ENCODE data around the gene PDZD2.

PDZD2 gene

GRCh38 chr5:31937703-31938102, 298.8 kb downstream of the PDZD2 start:
- Histone ChIP-seq H3K4me3 (ENCODE audit: low read depth in 1 of 2, low read length in 2 of 2) (no peak overlapping the region), H3K4me1 (ENCODE audit: control insufficient read depth in 1 of 2, insufficient read depth in 2 of 2, low read length in 2 of 2) (peaks cover 0 to 5% of the 10 kb centered on the region in 2 donors), H3K36me3 (ENCODE audit: control insufficient read depth in 1 of 2, insufficient read depth in 2 of 2, low read length in 2 of 2) (no peaks in the 10 kb centered on the region), H3K27me3 (ENCODE audit: low read depth, low read length) (no peaks in the 10 kb centered on the region), H3K9me3 (ENCODE audit: control insufficient read depth in 1 of 2, low read length in 2 of 2) (no peaks in the 10 kb centered on the region), H3K27ac (ENCODE audit: low read length) (no peak overlapping the region)

GRCh38 chr5:31939151-31939550, 300.2 kb downstream of the PDZD2 start:
- no peaks in the 10 kb centered on the region for H3K27me3 ChIP-seq (ENCODE audit: low read depth, low read length)
- H3K27ac ChIP-seq (ENCODE audit: low read length): no peak overlapping the region
- H3K4me1 ChIP-seq (ENCODE audit: control insufficient read depth in 1 of 2, insufficient read depth in 2 of 2, low read length in 2 of 2): peaks cover 0 to 5% of the 10 kb centered on the region in 2 donors
- H3K4me3 ChIP-seq (ENCODE audit: low read depth in 1 of 2, low read length in 2 of 2): no peak overlapping the region
- H3K36me3 ChIP-seq (ENCODE audit: control insufficient read depth in 1 of 2, insufficient read depth in 2 of 2, low read length in 2 of 2): no peaks in the 10 kb centered on the region
- no peaks in the 10 kb centered on the region for H3K9me3 ChIP-seq (ENCODE audit: control insufficient read depth in 1 of 2, low read length in 2 of 2)

GRCh38 chr5:31941151-31941755, 302.3 kb downstream of the PDZD2 start:
- Histone ChIP-seq H3K36me3 (ENCODE audit: control insufficient read depth in 1 of 2, insufficient read depth in 2 of 2, low read length in 2 of 2) (no peaks in the 10 kb centered on the region), H3K27me3 (ENCODE audit: low read depth, low read length) (no peaks in the 10 kb centered on the region), H3K4me1 (ENCODE audit: control insufficient read depth in 1 of 2, insufficient read depth in 2 of 2, low read length in 2 of 2) (no peaks in the 10 kb centered on the region), H3K4me3 (ENCODE audit: low read depth in 1 of 2, low read length in 2 of 2) (no peak overlapping the region), H3K27ac (ENCODE audit: low read length) (no peak overlapping the region), H3K9me3 (ENCODE audit: control insufficient read depth in 1 of 2, low read length in 2 of 2) (no peaks in the 10 kb centered on the region)

GRCh38 chr5:31942546-31942945, 303.6 kb downstream of the PDZD2 start:
- no peaks in the 10 kb centered on the region for H3K27me3 ChIP-seq (ENCODE audit: low read depth, low read length)
- H3K4me1 ChIP-seq (ENCODE audit: control insufficient read depth in 1 of 2, insufficient read depth in 2 of 2, low read length in 2 of 2): no peaks in the 10 kb centered on the region
- H3K4me3 ChIP-seq (ENCODE audit: low read depth in 1 of 2, low read length in 2 of 2): no peak overlapping the region
- H3K9me3 ChIP-seq (ENCODE audit: control insufficient read depth in 1 of 2, low read length in 2 of 2): no peaks in the 10 kb centered on the region
- no peaks in the 10 kb centered on the region for H3K36me3 ChIP-seq (ENCODE audit: control insufficient read depth in 1 of 2, insufficient read depth in 2 of 2, low read length in 2 of 2)
- H3K27ac ChIP-seq (ENCODE audit: low read length): no peak overlapping the region

GRCh38 chr5:31944684-31945445, 305.9 kb downstream of the PDZD2 start:
- Histone ChIP-seq H3K9me3 (ENCODE audit: control insufficient read depth in 1 of 2, low read length in 2 of 2) (no peaks in the 10 kb centered on the region), H3K4me1 (ENCODE audit: control insufficient read depth in 1 of 2, insufficient read depth in 2 of 2, low read length in 2 of 2) (no peaks in the 10 kb centered on the region), H3K27ac (ENCODE audit: low read length) (no peak overlapping the region), H3K4me3 (ENCODE audit: low read depth in 1 of 2, low read length in 2 of 2) (no peak overlapping the region), H3K27me3 (ENCODE audit: low read depth, low read length) (no peaks in the 10 kb centered on the region), H3K36me3 (ENCODE audit: control insufficient read depth in 1 of 2, insufficient read depth in 2 of 2, low read length in 2 of 2) (no peaks in the 10 kb centered on the region)

- H3K9me3 ChIP-seq (ENCODE audit: control insufficient read depth in 1 of 2, low read length in 2 of 2): peaks cover 0 to 1% of the 10 kb centered on the region in 2 donors
- H3K27ac ChIP-seq (ENCODE audit: low read length): no peak overlapping the region
- H3K4me1 ChIP-seq (ENCODE audit: control insufficient read depth in 1 of 2, insufficient read depth in 2 of 2, low read length in 2 of 2): no peaks in the 10 kb centered on the region
- H3K27me3 ChIP-seq (ENCODE audit: low read depth, low read length): no peaks in the 10 kb centered on the region
- no peaks in the 10 kb centered on the region for H3K36me3 ChIP-seq (ENCODE audit: control insufficient read depth in 1 of 2, insufficient read depth in 2 of 2, low read length in 2 of 2)
- no peak overlapping the region for H3K4me3 ChIP-seq (ENCODE audit: low read depth in 1 of 2, low read length in 2 of 2)
These were observed 309.1 kb downstream of the PDZD2 start for GRCh38 chr5:31948006-31948405.

- Histone ChIP-seq H3K9me3 (ENCODE audit: control insufficient read depth in 1 of 2, low read length in 2 of 2) (peaks cover 0 to 2% of the 10 kb centered on the region in 2 donors), H3K27ac (ENCODE audit: low read length) (no peak overlapping the region), H3K4me1 (ENCODE audit: control insufficient read depth in 1 of 2, insufficient read depth in 2 of 2, low read length in 2 of 2) (no peaks in the 10 kb centered on the region), H3K4me3 (ENCODE audit: low read depth in 1 of 2, low read length in 2 of 2) (no peak overlapping the region), H3K27me3 (ENCODE audit: low read depth, low read length) (no peaks in the 10 kb centered on the region), H3K36me3 (ENCODE audit: control insufficient read depth in 1 of 2, insufficient read depth in 2 of 2, low read length in 2 of 2) (no peaks in the 10 kb centered on the region)
These were observed 313.1 kb downstream of the PDZD2 start for GRCh38 chr5:31952067-31952466.

GRCh38 chr5:31954091-31954490, 315.2 kb downstream of the PDZD2 start:
- H3K27me3 ChIP-seq (ENCODE audit: low read depth, low read length): no peaks in the 10 kb centered on the region
- peaks cover 0 to 2% of the 10 kb centered on the region in 2 donors for H3K9me3 ChIP-seq (ENCODE audit: control insufficient read depth in 1 of 2, low read length in 2 of 2)
- no peak overlapping the region for H3K27ac ChIP-seq (ENCODE audit: low read length)
- no peaks in the 10 kb centered on the region for H3K4me1 ChIP-seq (ENCODE audit: control insufficient read depth in 1 of 2, insufficient read depth in 2 of 2, low read length in 2 of 2)
- no peaks in the 10 kb centered on the region for H3K36me3 ChIP-seq (ENCODE audit: control insufficient read depth in 1 of 2, insufficient read depth in 2 of 2, low read length in 2 of 2)
- H3K4me3 ChIP-seq (ENCODE audit: low read depth in 1 of 2, low read length in 2 of 2): no peak overlapping the region

- H3K9me3 ChIP-seq (ENCODE audit: control insufficient read depth in 1 of 2, low read length in 2 of 2): peaks cover 0 to 2% of the 10 kb centered on the region in 2 donors
- H3K27me3 ChIP-seq (ENCODE audit: low read depth, low read length): no peaks in the 10 kb centered on the region
- H3K36me3 ChIP-seq (ENCODE audit: control insufficient read depth in 1 of 2, insufficient read depth in 2 of 2, low read length in 2 of 2): no peaks in the 10 kb centered on the region
- no peak overlapping the region for H3K27ac ChIP-seq (ENCODE audit: low read length)
- no peak overlapping the region for H3K4me3 ChIP-seq (ENCODE audit: low read depth in 1 of 2, low read length in 2 of 2)
- H3K4me1 ChIP-seq (ENCODE audit: control insufficient read depth in 1 of 2, insufficient read depth in 2 of 2, low read length in 2 of 2): peaks cover 0 to 2% of the 10 kb centered on the region in 2 donors
These were observed 318.2 kb downstream of the PDZD2 start for GRCh38 chr5:31957151-31957550.

- H3K4me3 ChIP-seq (ENCODE audit: low read depth in 1 of 2, low read length in 2 of 2): no peak overlapping the region
- H3K4me1 ChIP-seq (ENCODE audit: control insufficient read depth in 1 of 2, insufficient read depth in 2 of 2, low read length in 2 of 2): peaks cover 0 to 17% of the 10 kb centered on the region in 2 donors
- H3K27me3 ChIP-seq (ENCODE audit: low read depth, low read length): no peaks in the 10 kb centered on the region
- H3K27ac ChIP-seq (ENCODE audit: low read length): no peak overlapping the region
- no peaks in the 10 kb centered on the region for H3K36me3 ChIP-seq (ENCODE audit: control insufficient read depth in 1 of 2, insufficient read depth in 2 of 2, low read length in 2 of 2)
- H3K9me3 ChIP-seq (ENCODE audit: control insufficient read depth in 1 of 2, low read length in 2 of 2): no peaks in the 10 kb centered on the region
These were observed 323.4 kb downstream of the PDZD2 start for GRCh38 chr5:31962351-31962751.

GRCh38 chr5:31962871-31963307, 324.0 kb downstream of the PDZD2 start:
- H3K27ac ChIP-seq (ENCODE audit: low read length): no peak overlapping the region
- H3K4me3 ChIP-seq (ENCODE audit: low read depth in 1 of 2, low read length in 2 of 2): no peak overlapping the region
- no peaks in the 10 kb centered on the region for H3K27me3 ChIP-seq (ENCODE audit: low read depth, low read length)
- peaks cover 0 to 17% of the 10 kb centered on the region in 2 donors for H3K4me1 ChIP-seq (ENCODE audit: control insufficient read depth in 1 of 2, insufficient read depth in 2 of 2, low read length in 2 of 2)
- H3K9me3 ChIP-seq (ENCODE audit: control insufficient read depth in 1 of 2, low read length in 2 of 2): no peaks in the 10 kb centered on the region
- no peaks in the 10 kb centered on the region for H3K36me3 ChIP-seq (ENCODE audit: control insufficient read depth in 1 of 2, insufficient read depth in 2 of 2, low read length in 2 of 2)

All from muscle layer of duodenum (tissue), 2 donors.